Spleen (tissue), 11 donors: ENCODE measurements around the gene PSMB1. TPM values are rescaled to one million over a fixed set of nuclear protein-coding genes. Genes with fewer than 3 reads are reported as not detected.
"Not testable (repeated sequence)": the region's sequence is repeated elsewhere in the genome, so short reads cannot be mapped to it uniquely, and the experiment has no call there.

ENCODE experiments used
- DNase-seq: peaks from one replicate; pipeline ENCODE4 v3.0.0-alpha.2; 2020
- H3K27ac ChIP-seq, 8 donors: fragments of 200-600 bp; sonication (generic) in 7 of 8; 1 replicate in 4 of 8; 2 replicates in 4 of 8; pipeline versions ENCODE4 v1.5.0 to v1.8.0; 2016 to 2021; ENCODE audit warnings: inconsistent platforms in 4 of 8, mild to moderate bottlenecking in 4 of 8, moderate library complexity in 1 of 8
- H3K27me3 ChIP-seq, 7 donors: fragments of 200-600 bp; sonication (generic) in 6 of 7; replicated peaks in 1 of 7; 1 replicate in 4 of 7; 2 replicates in 3 of 7; pipeline versions ENCODE4 v1.5.0 to v1.8.0; 2016 to 2021; ENCODE audit warnings: inconsistent platforms in 3 of 7, mild to moderate bottlenecking in 1 of 7
- H3K36me3 ChIP-seq, 6 donors: fragments of 200-600 bp; sonication (generic) in 5 of 6; 1 replicate in 4 of 6; 2 replicates in 2 of 6; pipeline versions ENCODE4 v1.5.0 to v1.8.0; 2016 to 2021; ENCODE audit warnings: inconsistent platforms in 2 of 6
- H3K4me1 ChIP-seq, 6 donors: fragments of 200-600 bp; sonication (generic) in 5 of 6; 1 replicate in 3 of 6; 2 replicates in 3 of 6; pipeline versions ENCODE4 v1.5.0 to v1.8.0; 2016 to 2021; ENCODE audit warnings: inconsistent platforms in 3 of 6
- H3K4me3 ChIP-seq, 8 donors: fragments of 200-600 bp; sonication (generic) in 7 of 8; 1 replicate in 4 of 8; 2 replicates in 4 of 8; pipeline versions ENCODE4 v1.5.0 to v1.8.0; 2016 to 2021; ENCODE audit warnings: inconsistent platforms in 4 of 8, mild to moderate bottlenecking in 4 of 8, moderate library complexity in 2 of 8
- H3K9me3 ChIP-seq, 8 donors: fragments of 200-600 bp; sonication (generic) in 7 of 8; 1 replicate in 4 of 8; 2 replicates in 4 of 8; pipeline versions ENCODE4 v1.5.0 to v1.8.0; 2016 to 2021; ENCODE audit warnings: inconsistent platforms in 4 of 8
- POLR2A ChIP-seq, 3 donors: fragments of 450-650 bp; IDR thresholded peaks; one replicate each; pipeline ENCODE4 v1.5.1; 2017; ENCODE audit warnings: antibody characterized with exemption in 3 of 3, mild to moderate bottlenecking in 1 of 3
- POLR2AphosphoS5 ChIP-seq, 3 donors: sonication (generic); formaldehyde crosslinking; IDR thresholded peaks; one replicate each; pipeline ENCODE4 v1.5.1; 2017; ENCODE audit warnings: antibody characterized with exemption in 3 of 3
- WGBS, 5 donors: extraction: QIAGEN DNeasy Blood & Tissue Kit in 3 of 5; methylation state at CpG; one replicate each; pipeline versions ENCODE4 v1.1.5 to v1.1.7; 2013 to 2018; 5-methylcytosine and 5-hydroxymethylcytosine counted together
- intact Hi-C: fragments of 100-400 bp; cut with DNase I; formaldehyde crosslinking; loops from one replicate; pipeline ENCODE4 v1.15.0; 2023; ENCODE audit warnings: low total_unique reads
- polyA plus RNA-seq, 3 donors: library from polyadenylated mRNA; stranded (reverse); fragments of 200-250 nt; gene quantifications; one replicate each; pipeline ENCODE4 v1.2.1, GENCODE V29; 2013
- total RNA-seq, 7 donors: library from RNA; depleted of rRNA in 3 of 7; stranded (reverse); fragments of >200 nt in 3 of 7; fragmentation: NEBNext Ultra II Directional in 4 of 7; extraction: Animal tissue kit (Norgen Biotek cat#: 25700) in 4 of 7; gene quantifications; one replicate each; pipeline versions ENCODE4 v1.1.0 to v1.2.1, GENCODE V29; 2016 to 2021
- TF ChIP-seq, protein P1 (sequence below), 11 experiments: fragments of 200-600 bp in 7 of 11; fragments of 450-650 bp in 4 of 11; sonication (generic) in 4 of 11; IDR thresholded peaks in 8 of 11; conservative IDR thresholded peaks in 3 of 11; 1 replicate in 7 of 11; 2 replicates in 4 of 11; pipeline versions ENCODE4 v1.4.0 to v1.8.0; 2016 to 2021; ENCODE audit warnings: antibody characterized with exemption in 11 of 11, inconsistent platforms in 4 of 11, mild to moderate bottlenecking in 1 of 11
- donor health status: healthy with polysubstance abuse.
- donor health status: DM: no; HTN: no; CAD: no; lungs with moderate emphysema.
- donor health status: DM: no; HTN: no; CAD: no.
- donor health status: Bipolar disorder and iron deficiency.
- donor health status: healthy.
- donor health status: DM: no; HTN: no; CAD: no.
- donor health status: DM: yes; HTN: yes; CAD: no.

Gene PSMB1
- total and polyA plus RNA-seq, 10 donors = 98.8 to 257 (median 131) TPM

DNA sequence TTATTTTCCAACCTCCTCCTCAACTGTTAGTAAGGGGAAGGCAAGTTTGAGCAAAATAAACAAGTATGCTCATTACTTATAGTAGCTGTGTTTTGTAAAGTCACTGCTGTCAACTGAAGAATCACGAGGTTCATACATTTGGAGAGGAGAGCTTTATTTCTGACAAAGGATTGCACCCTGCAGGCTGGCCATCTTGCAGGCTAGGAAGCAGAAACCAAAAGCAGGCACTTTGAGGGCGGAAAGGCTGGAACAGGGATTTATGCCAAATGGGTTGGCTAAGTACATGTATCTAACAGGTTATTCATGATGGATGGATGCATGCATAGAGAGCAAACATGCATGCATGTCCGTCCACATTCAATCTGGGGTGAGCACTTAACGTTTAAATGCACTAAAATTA lies 46.7 kb downstream of the PSMB1 start:
- Histone ChIP-seq H3K27ac (no peak overlapping the region), H3K36me3 (no peaks in the 10 kb centered on the region), H3K27me3 (peaks cover 0 to 38% (median 0%) of the 10 kb centered on the region in 7 donors), H3K4me3 (no peak overlapping the region), H3K9me3 (peaks cover 0 to 17% (median 0%) of the 10 kb centered on the region in 8 donors), H3K4me1 (no peaks in the 10 kb centered on the region)
- 56 to 69% (median 66%) methylated on average over 4 of the region's 4 CpGs for WGBS, 5 donors
- TF ChIP-seq POLR2A (IDR thresholded peaks at IDR 0.05) (no peak), POLR2AphosphoS5 (IDR thresholded peaks at IDR 0.05) (no peak)
- TF ChIP-seq, protein P1, sequence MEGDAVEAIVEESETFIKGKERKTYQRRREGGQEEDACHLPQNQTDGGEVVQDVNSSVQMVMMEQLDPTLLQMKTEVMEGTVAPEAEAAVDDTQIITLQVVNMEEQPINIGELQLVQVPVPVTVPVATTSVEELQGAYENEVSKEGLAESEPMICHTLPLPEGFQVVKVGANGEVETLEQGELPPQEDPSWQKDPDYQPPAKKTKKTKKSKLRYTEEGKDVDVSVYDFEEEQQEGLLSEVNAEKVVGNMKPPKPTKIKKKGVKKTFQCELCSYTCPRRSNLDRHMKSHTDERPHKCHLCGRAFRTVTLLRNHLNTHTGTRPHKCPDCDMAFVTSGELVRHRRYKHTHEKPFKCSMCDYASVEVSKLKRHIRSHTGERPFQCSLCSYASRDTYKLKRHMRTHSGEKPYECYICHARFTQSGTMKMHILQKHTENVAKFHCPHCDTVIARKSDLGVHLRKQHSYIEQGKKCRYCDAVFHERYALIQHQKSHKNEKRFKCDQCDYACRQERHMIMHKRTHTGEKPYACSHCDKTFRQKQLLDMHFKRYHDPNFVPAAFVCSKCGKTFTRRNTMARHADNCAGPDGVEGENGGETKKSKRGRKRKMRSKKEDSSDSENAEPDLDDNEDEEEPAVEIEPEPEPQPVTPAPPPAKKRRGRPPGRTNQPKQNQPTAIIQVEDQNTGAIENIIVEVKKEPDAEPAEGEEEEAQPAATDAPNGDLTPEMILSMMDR (IDR thresholded peaks at IDR 0.05 in 8 of 11, conservative IDR thresholded peaks at IDR 0.05 in 3 of 11) = no peak
- intact Hi-C loops = no loop called here
- DNase-seq = no peak

DNA sequence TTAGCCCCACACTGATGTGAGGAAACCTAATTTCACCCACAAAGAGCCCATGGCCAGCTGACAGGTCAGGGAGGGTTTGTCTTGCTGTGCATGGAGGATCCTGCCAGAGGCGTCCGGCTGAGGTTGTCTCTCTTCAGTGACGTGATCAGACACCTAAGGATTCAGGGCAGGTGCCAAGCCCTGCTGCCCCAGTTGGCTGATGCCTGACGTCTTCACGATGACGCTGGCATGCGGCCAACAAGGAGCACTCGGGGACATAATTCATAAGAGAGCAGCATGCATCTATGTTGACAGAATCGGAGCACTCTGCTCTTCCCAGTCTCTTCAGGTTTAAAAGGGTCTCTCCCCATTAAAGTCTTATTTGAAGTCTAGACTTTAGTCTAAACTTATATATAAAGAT lies 47.8 kb downstream of the PSMB1 start:
- no peak overlapping the region for H3K4me3 ChIP-seq
- TF ChIP-seq, protein P1 (IDR thresholded peaks at IDR 0.05 in 8 of 11, conservative IDR thresholded peaks at IDR 0.05 in 3 of 11) = no peak
- TF ChIP-seq POLR2AphosphoS5 (IDR thresholded peaks at IDR 0.05) = no peak
- no peak for TF ChIP-seq POLR2A (IDR thresholded peaks at IDR 0.05)
- no peak overlapping the region for H3K27ac ChIP-seq
- H3K27me3 ChIP-seq = peaks cover 0 to 49% (median 0%) of the 10 kb centered on the region in 7 donors
- H3K4me1 ChIP-seq = no peaks in the 10 kb centered on the region
- WGBS, 5 donors = 37 to 53% (median 48%) methylated on average over 7 to 9 of the region's 9 CpGs
- peaks cover 0 to 23% (median 2%) of the 10 kb centered on the region in 8 donors for H3K9me3 ChIP-seq
- DNase-seq = no peak
- intact Hi-C loops = no loop called here
- H3K36me3 ChIP-seq = no peaks in the 10 kb centered on the region

DNA sequence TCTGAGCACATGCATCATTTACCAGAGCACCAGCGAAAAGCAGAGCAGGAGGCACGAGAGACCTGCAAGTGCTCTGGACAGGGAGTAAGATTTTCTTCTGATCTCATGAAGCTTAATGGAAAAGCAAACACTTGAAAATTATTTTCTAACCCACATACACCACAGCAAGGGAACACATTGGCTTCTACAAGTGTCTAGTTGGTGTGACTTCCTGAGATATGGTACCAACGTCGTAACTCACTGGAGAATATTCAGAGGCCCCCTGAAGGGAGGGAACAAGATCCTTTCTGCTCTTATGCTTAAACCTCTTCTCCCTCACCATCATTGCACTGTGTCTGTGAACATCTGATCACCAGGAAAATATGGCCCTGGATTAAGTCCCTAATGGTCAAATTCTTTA lies 48.6 kb downstream of the PSMB1 start:
- peaks cover 0 to 23% (median 2%) of the 10 kb centered on the region in 8 donors for H3K9me3 ChIP-seq
- H3K27ac ChIP-seq = no peak overlapping the region
- intact Hi-C loops = no loop called here
- H3K4me1 ChIP-seq = no peaks in the 10 kb centered on the region
- no peaks in the 10 kb centered on the region for H3K36me3 ChIP-seq
- DNase-seq = no peak
- TF ChIP-seq POLR2A (IDR thresholded peaks at IDR 0.05) (no peak), POLR2AphosphoS5 (IDR thresholded peaks at IDR 0.05) (no peak)
- TF ChIP-seq, protein P1 (IDR thresholded peaks at IDR 0.05 in 8 of 11, conservative IDR thresholded peaks at IDR 0.05 in 3 of 11) = no peak
- peaks cover 0 to 57% (median 0%) of the 10 kb centered on the region in 7 donors for H3K27me3 ChIP-seq
- WGBS, 5 donors = 28 to 38% (median 30%) methylated on average over 4 of the region's 4 CpGs
- no peak overlapping the region for H3K4me3 ChIP-seq

DNA sequence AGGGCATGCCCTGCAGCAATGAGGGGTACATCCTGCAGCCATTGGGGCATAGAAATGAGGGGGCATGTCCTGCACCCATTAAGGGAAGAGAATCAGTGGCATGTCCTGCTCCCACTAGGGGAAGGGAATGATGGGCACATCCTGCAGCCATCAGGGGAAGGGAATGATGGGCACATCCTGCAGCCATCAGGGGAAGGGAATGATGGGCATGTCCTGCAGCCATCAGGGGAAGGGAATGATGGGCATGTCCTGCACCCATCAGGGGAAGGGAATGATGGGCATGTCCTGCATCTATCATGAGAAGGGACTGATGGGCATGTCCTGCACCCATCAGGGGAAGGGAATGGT lies 49.7 kb downstream of the PSMB1 start:
- Histone ChIP-seq H3K36me3 (no peaks in the 10 kb centered on the region), H3K4me3 (no peak overlapping the region), H3K27me3 (peaks cover 0 to 67% (median 0%) of the 10 kb centered on the region in 7 donors), H3K4me1 (no peaks in the 10 kb centered on the region), H3K27ac (no peak overlapping the region), H3K9me3 (peaks cover 0 to 23% (median 2%) of the 10 kb centered on the region in 8 donors)
- DNase-seq = no peak
- no peak for TF ChIP-seq POLR2A (IDR thresholded peaks at IDR 0.05)
- TF ChIP-seq, protein P1 (IDR thresholded peaks at IDR 0.05 in 8 of 11, conservative IDR thresholded peaks at IDR 0.05 in 3 of 11) = no peak
- no peak for TF ChIP-seq POLR2AphosphoS5 (IDR thresholded peaks at IDR 0.05)
- intact Hi-C loops = no loop called here

DNA sequence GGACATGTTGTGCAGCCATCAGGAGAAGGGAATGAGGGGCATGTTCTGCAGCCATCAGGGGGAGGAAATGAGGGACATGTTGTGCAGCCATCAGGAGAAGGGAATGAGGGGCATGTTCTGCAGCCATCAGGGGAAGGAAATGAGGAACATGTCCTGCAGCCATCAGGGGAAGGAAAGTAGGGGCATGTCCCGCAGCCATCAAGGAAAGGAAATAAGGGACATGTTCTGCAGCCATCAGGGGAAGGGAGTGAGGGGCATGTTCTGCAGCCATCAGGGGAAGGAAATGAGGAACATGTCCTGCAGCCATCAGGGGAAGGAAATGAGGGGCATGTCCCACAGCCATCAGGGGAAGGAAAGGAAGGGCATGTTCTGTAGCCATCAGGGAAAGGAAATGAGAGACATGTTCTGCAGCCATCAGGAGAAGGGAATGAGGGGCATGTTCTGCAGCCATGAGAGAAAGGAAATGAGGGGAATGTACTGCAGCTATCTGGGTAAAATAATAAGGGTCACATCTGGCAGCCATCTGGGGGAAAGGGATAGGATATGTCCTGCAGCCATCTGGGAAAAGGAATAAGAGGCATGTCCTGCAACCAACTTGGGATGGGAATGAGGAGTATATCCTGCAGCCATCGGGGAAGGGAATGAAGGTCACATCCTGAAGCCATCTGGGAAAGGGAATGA lies 50.2 kb downstream of the PSMB1 start:
- Histone ChIP-seq H3K27me3 (peaks cover 0 to 72% (median 0%) of the 10 kb centered on the region in 7 donors), H3K9me3 (peaks cover 0 to 23% (median 2%) of the 10 kb centered on the region in 8 donors)
- H3K36me3 ChIP-seq, DNase-seq, intact Hi-C loops, H3K4me3 ChIP-seq, H3K27ac ChIP-seq, H3K4me1 ChIP-seq: not testable (repeated sequence)
- 62 to 95% (median 88%) methylated on average over 2 of the region's 2 CpGs for WGBS, 5 donors

DNA sequence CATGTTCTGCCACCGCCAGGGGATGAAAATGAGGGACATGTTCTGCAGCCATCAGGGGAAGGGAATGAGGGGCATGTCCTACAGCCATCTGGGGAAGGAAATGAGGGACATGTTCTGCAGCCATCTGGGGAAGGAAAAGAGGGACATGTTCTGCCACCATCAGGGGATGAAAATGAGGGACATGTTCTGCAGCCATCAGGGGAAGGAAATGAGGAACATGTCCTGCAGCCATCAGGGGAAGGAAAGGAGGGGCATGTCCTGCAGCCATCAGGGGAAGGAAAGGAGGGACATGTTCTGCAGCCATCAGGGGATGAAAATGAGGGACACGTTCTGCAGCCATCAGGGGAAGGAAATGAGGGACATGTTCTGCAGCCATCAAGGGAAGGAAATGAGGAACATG lies 50.8 kb downstream of the PSMB1 start:
- H3K4me1 ChIP-seq, intact Hi-C loops, H3K36me3 ChIP-seq, H3K4me3 ChIP-seq, DNase-seq, H3K27ac ChIP-seq: not testable (repeated sequence)
- WGBS, 5 donors = 45 to 73% (median 51%) methylated on average over 2 of the region's 2 CpGs
- Histone ChIP-seq H3K27me3 (peaks cover 0 to 78% (median 0%) of the 10 kb centered on the region in 7 donors), H3K9me3 (peaks cover 0 to 23% (median 2%) of the 10 kb centered on the region in 8 donors)
